Posterior cingulate gyrus (tissue), 11 donors: ENCODE measurements around the gene BCKDHA.
A peak's percentile ranks its signal among the peaks of the same experiment; 100 is the strongest.
"Not testable (repeated sequence)": the region's sequence is repeated elsewhere in the genome, so short reads cannot be mapped to it uniquely, and the experiment has no call there.

Experiments used
- DNase-seq, 10 donors: peaks; one replicate each; pipeline versions ENCODE4 v3.0.0 to v3.0.0-alpha.2; 2020 to 2021; ENCODE audit warnings: mixed read lengths in 3 of 10
- intact Hi-C: fragments of 100-400 bp; cut with DNase I; formaldehyde crosslinking; loops from one replicate; pipeline ENCODE4 v1.15.1; 2023

Gene BCKDHA

DNA sequence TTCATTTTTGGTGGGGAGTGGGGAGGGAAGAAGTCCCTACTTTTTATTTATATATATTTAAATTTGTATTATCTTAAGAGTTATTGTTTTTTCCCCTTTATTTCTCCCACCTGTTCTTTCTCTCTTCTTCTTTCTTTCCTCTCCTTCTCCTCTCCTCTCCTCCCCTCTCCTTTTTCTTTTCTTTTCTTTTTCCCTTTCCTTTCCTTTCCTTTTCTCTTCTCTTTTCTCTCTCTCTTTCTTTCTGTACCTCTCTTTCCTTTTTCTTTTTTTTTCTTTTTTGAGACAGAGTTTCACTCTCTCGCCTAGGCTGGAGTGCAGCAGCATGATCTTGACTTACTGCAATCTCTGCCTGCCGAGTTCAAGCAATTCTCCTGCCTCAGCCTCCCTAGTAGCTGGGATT, 1.9 kb downstream of the BCKDHA start:
- intact Hi-C loops: no loop called here

DNA sequence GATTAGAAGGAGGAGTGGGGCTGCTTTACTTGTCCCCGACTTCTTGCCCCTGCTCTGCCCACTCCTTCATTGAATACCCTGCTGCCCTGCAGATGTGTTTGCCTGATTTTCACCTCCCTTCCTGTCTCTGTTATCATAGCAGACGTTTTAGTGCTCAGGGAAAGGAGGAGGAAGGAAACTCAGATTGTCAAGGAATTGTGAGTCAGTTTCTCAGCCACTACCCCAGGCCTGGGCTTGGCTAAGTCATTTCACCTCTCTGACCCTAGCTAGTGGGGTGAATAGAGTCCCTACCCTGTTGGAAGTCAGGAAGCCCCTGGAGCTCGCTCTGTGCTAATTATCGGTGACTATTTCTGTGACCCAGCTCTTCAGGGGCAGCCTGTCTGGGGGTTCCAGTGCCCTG, 3.9 kb downstream of the BCKDHA start:
- no peak for DNase-seq
- intact Hi-C loops: no loop called here

More for the DNA sequence above, 1.9 kb downstream of the BCKDHA start:
- peak in 1 of 10 donors; percentile 28 for DNase-seq

DNA sequence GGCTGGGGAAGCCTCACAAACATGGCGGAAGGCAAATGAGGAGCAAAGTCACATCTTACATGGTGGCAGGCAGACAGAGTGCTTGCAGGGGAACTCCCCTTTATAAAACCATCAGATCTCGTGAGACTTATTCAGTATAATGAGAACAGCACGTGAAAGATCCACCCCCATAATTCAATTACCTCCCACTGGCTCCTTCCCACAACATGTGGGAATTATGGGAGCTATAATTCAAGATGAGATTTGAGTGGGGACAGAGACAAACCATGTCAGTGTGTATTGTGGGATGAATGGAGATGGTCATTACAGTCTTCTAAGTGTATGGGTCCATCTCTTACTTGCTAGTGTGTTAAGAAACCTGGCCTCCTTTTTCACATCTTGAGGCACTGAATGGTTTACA, 4.4 kb downstream of the BCKDHA start:
- intact Hi-C loops: no loop called here
- no peak for DNase-seq

DNA sequence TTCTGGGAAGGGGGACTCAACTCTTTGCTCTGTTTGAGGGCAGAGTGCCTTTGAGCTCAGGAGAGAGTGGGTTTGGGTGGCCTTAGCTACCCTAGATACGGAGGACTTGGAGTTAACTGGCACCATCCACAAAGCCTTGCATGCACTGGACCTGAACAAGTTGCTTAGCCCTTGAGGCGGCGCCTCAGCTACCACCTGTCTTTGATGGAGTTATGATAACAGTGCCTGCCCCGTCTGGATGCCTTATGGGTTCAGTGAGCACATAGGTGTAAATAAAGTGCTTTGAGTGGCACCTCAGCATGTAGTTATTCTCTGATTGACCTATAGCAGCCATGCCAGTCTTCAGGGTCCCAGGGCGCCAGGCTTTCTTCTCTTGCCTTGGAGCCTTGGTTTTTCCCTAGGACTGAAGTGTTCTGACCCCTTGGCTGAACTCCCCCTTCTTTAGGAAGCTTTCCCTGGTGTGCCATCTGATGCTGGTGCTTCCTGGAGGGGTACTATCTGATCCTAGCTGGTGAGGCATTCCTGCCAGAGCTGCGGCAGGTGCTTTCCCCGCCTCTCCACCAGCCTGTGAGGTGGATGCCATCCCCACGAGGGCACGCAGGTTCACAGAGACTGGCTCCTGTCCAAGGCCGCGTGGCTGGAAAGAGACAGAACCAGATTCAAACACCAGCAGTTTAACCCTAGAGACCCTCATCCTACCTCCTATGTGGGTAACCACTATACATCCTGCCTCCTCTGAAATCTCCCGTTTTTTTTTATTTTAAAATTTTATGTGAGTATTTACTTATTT, 5.8 kb downstream of the BCKDHA start:
- peak in 1 of 10 donors; percentile 22 for DNase-seq
- intact Hi-C loops: no loop called here

DNA sequence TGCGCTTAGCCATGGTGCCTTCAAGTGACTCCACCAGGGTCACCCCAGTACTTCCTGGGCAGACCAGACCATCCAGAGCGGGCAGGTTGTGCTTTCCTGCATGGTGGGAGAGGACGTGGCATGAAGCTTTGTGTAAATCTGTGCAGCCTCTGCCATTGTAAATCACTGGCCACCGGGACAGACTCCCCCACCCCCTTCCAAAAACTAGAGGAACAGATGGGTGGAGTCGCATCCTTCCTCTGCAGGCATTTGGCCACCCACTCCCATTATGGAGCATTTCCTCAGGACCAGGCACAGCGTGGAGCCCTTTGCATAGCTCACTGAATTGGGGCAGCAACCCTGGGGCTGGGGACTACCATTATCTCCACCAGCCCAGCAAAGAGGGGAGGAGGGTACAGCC, 8.2 kb downstream of the BCKDHA start:
- no peak for DNase-seq
- intact Hi-C loops: no loop called here

DNA sequence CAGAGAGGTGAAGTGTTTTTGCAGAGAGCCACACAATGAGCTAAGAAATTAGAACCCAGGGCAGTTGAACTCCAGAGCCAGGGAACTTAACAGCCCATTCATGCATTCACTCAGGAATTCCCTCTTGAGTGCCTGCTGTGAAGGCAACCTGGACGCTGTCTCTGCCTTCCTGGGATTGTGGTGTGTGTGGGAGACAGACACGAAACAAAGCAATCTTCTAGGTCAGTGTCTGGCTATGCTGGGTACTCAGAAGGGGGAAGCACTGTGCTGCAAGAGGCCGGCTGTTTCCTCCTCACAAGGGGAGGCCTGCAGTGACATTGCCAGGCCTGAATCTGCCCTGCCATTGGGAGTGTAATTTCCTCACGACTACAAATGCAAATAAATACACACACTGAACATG, 9.7 kb downstream of the BCKDHA start:
- intact Hi-C loops: no loop called here
- peak in 1 of 10 donors; percentile 21 for DNase-seq

DNA sequence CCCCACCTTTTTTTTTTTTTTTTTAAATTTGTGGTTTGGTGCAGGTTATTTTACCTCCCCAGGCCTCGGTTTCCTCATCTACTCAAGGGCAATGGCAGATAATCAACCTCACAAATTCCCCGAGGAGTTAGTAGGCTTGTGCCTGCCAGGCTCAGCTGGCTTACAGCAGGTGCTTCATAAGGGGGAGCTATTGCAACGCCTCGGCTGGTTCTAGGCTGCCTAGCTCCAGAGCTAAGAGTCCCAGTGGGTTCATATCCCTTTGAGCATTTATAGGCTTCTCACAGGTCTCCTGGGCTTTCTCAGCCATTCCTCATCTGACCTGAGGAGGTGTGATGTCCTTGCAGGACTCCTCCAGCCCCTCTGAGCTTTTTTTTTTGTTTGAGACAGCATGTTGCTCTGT, 10.6 kb downstream of the BCKDHA start:
- DNase-seq: peak in 1 of 10 donors; percentile 22
- intact Hi-C loops: no loop called here

DNA sequence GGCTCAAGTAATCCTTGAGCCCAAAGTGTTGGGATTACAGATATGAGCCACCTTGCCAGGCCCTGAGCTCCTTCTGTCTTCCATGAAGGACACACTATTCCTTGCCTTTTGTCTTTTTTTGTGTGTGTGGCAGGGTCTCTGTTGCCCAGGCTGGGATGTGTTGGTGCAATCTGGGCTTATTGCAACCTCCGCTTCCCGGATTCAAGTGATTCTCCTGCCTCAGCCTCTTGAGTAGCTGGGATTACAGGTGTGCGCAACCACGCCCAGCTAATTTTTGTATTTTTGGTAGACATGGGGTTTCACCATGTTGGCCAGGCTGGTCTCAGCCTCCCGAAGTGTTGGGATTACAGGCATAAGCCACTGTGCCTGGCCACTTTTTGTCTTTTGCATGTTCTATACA, 11.2 kb downstream of the BCKDHA start:
- intact Hi-C loops, DNase-seq: not testable (repeated sequence)

DNA sequence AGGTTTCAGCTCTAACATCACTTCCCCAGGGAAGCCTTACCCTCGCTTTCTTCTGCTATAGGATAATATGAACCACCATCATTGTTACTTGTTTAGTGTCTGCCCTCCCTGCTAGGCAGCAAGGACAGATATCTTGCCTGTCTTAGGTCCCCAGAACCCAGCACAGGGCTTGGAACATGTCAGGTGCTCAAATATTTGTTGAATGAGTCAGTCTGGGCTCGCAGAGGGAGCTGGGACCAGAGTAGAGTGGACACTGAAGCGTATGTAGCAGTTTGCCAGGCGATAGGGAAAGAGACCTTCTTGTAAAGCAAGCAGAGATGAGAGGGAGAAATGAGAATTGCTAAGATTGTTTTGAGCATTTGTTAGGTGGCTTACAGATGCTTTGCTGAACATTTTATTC, 11.7 kb downstream of the BCKDHA start:
- no peak for DNase-seq

DNA sequence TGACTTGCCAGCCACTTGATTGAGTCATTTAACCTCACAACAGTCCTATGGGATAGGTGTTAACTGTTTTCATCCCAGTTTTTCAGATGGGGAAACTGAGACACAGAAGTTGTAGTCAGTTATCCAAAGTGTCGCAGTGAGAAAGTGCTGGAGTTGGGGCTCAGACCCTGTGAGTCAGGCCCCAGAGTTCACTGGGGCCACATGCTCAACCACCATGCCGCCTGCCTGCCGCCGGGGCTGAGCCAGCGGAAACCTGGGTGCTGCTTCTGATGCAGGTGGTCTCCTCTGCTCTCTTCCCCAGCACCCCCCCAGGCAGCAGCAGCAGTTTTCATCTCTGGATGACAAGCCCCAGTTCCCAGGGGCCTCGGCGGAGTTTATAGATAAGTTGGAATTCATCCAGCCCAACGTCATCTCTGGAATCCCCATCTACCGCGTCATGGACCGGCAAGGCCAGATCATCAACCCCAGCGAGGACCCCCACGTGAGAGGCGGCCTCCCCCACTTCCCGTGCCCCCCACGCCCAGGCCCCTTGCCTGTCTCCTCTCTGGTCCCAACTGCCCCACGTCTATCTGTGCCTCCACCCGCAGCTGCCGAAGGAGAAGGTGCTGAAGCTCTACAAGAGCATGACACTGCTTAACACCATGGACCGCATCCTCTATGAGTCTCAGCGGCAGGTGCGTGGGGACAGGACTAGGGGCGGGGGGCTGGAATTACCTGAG, 12.9 kb downstream of the BCKDHA start:
- peak in 1 of 10 donors; percentile 57 for DNase-seq
- intact Hi-C loops: no loop called here

More for the DNA sequence above, 11.7 kb downstream of the BCKDHA start:
- intact Hi-C loops: no loop called here

DNA sequence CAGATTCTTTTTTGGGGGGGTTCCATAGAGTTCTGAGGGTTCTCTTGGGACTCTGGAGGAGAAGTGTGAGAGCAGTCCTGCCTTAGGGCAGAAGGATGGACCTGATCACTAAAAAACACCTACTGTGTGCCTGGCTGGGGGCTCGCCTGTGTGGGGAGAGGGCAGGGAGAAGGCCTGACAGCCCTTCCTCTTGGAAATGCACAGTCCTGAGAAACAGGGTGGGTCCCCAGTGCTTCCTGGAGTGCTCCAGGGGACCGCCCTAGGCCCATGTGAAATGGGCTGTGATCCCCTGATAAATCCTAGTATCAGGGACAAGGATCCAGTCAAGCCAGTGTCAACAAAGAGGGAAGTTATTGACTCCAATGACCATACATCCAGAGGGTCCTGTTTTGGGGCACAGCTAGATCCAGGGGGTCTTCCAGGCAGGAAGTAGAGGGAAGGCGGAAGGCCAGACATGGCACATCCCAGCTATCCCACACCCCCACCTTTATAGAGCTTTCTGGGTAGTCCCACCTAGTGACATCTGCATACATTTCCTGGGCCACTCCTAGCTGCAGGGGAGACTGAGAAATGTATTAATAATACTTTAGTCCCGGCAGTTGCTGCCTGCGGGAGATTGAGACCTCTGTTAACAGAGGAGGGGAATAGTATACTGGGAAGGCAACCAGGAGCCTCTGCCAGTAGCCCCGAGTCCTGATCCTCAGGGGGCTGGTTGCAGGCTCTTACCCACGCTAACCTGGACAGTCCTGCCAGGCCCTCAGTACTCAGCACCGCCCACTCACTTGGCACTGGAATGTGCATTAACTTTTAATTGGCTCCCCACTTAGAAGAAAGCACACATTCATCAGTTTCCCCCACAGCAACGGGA, 13.7 kb downstream of the BCKDHA start:
- intact Hi-C loops: no loop called here
- DNase-seq: peak in 1 of 10 donors; percentile 10

DNA sequence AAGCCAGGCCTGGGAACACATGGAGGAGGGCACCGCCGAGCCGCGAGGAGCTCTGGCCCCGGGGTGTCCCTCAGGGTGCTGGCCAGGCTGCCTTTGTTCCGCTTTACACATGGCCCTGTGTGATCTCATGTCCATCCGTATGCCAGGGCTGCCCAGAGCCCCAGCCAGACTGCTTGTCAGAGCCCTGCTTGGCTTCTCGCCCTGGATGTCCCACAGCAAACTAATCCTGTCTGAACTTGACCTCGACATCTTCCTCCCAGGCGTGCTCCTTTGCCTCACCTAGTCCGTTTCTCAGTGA, 14.3 kb downstream of the BCKDHA start:
- intact Hi-C loops: no loop called here
- peak in 8 of 10 donors; percentile 28 to 96 (median 54) for DNase-seq

DNA sequence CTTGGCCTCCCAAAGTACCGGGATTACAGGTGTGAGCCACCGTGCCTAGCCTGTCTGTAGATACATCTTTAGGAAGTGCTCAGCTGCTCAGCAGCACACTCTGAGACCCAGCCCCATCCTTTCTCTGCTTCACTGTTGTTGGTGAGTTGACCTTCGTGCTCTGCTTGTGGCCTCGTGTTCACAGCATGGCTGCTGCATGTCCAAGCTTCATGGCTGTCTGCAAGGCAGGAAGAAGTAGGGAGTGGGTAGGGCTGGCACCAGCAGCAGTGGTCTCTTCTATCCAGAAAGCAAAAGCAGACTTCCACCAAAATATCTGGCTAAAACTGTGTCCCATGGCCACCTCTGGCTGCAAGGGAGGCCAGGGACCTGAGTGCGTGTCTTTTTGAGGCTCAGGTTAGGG, 15.3 kb downstream of the BCKDHA start:
- intact Hi-C loops: no loop called here
- no peak for DNase-seq

DNA sequence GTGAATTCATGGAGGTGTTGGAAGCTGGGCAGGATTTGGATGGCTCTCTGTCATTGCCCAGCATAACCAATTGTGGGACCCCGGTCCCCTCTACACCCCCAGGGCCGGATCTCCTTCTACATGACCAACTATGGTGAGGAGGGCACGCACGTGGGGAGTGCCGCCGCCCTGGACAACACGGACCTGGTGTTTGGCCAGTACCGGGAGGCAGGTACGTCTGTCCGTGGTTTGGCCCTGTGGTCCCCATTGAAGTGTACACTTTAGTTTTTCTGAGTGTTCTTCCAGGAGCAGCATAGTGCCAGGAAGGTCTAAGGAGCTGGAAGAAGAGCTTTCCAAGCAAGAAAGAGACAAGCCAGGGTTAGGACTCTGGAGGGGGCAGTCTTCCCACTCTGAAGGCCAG, 16.3 kb downstream of the BCKDHA start:
- intact Hi-C loops: no loop called here
- DNase-seq: no peak

DNA sequence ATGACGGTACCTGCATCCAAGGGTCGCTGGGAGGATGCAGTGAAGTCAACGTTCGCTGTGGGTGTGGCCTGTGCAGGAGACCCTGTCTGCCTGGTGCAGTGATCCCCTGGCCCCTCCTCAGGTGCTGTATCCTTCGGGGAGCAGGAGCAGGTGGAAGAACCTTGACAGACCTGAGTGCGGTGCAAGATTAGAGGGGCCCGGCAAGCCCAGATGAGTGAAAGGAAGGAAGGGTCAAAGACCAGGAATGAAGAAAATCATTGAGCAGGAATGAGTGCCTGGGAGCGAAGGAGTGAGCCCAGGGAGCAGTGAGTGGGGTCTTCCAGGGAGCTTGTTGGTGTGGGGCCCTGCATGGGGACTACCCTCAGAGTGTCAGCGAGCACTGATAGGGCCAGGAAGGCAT, 16.8 kb downstream of the BCKDHA start:
- DNase-seq: no peak
- intact Hi-C loops: no loop called here

DNA sequence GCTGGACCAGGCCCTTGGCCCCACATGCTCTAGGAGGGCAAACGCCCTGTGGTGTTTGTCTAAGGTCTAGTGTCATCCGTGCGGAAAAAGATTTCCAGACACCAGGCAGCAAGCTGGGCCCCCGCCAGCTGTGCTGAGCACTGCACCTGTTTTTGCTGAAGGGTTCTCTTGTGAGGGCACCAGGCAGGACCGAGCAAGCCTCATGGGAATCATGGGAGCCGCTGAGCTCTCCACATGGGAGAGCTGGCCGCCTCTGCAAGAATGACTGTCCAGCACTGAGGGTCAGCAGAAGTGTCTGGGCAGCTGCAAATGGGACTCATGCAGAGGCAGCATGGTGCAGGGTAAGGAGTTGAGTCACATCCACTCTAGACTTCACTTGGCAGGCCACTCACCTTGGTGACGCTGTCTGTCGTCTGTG, 17.5 kb downstream of the BCKDHA start:
- DNase-seq: peak in 1 of 10 donors; percentile 37
- intact Hi-C loops: no loop called here

DNA sequence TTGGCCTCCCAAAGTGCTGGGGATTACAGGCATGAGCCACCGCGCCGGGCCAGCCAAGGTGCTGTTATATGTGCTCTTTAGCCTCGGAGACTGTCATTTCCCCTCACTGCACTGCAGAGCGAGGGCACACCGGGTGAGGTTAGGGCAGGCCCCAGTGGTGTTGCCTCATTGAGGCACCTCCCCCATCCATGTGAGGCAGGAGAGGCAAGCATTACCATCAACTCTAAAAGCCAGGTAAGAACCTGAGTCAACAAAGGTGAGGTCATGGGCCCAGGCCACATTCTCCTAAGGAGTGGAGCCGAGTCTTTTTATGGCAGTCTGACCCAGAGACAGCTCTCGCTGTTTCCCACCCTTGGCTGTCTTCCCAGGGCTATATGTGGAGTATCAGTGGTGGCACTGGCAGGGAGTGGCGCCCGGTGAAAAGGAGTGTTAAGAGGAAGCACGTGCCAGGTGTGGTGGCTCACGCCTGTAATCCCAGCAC, 18.6 kb downstream of the BCKDHA start:
- intact Hi-C loops: no loop called here
- no peak for DNase-seq

DNA sequence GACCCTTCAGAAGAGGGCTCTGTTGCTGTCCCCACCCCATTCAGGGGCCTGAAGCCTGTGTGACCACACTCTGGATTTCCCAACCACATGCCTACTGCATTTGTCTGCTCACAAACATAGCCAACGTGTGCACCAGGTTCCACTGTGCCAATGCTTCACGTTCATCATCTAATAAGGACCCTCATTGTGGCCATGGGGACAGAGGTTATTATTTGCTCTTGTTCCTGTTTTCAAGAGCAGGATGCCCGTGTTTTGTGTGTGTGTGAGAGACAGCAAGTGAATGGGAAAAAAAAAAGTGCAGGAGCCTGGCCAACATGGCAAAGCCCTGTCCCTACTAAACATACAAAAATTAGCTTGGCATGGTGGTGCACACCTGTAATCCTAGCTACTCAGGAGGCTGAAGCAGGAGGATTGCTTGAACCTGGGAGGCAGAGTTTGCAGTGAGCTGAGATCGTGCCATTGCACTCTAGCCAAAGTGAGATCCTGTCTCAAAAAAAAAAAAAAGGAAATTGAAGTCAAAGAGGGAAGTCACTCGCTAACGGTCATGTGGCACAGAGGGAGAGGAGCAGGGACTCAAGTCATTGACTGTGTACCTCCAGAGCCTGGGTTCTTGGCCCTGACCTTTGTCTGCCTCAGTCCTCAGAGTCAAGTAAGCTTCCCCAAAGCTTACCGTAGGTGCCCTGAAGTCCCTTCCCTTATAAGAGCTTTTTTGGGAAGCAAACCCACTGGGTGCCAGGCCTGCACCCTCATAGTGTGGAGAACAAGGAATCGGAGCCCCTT, 22.7 kb downstream of the BCKDHA start:
- DNase-seq: peak in 1 of 10 donors; percentile 26
- intact Hi-C loops: no loop called here

DNA sequence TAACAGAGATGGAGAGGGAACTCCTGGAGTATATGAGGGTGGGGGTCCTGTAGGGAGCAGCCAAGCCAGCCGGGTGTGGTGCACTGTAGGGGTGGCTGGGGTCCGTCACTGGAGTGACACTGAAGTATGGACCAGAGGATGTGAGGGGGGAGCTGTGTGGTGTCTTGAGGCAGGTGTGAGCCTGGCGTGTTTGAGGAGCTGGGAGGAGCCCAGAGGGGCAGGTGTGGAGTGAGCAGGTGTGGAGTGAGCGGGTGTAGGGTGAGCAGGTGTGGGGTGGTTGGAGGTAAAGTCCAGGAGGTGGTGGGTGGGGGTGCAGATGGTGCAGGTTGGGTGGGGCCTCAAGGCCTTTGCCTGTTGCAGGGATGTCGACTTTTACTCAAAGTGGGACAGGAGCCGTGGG, 23.7 kb downstream of the BCKDHA start:
- peak in 1 of 10 donors; percentile 24 for DNase-seq
- intact Hi-C loops: no loop called here

DNA sequence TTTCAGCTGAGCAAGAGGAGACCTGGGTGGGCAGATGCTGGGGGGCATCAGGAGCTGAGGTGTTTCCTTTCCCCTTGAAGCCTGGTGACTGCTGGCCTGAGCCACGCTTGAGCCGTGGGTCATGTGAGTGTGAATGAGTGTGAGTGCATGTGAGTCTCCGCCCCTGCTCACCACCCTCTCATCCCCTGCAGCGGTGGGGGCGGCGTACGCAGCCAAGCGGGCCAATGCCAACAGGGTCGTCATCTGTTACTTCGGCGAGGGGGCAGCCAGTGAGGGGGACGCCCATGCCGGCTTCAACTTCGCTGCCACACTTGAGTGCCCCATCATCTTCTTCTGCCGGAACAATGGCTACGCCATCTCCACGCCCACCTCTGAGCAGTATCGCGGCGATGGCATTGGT, 24.4 kb downstream of the BCKDHA start:
- intact Hi-C loops: no loop called here
- peak in 1 of 10 donors; percentile 46 for DNase-seq
